ENCODE data around the gene UPP2. TPM values are rescaled to one million over a fixed set of nuclear protein-coding genes. Genes with fewer than 3 reads are reported as not detected.
A peak's percentile ranks its signal among the peaks of the same experiment; 100 is the strongest.

UPP2 gene
- total and polyA plus RNA-seq, 2 of the 13 experiments (the other 11 are each of a cell fraction or from before 2014, with no cell fraction given), result 0.07 to 0.28 TPM

GRCh38 chr2:158130832-158131473, 29.3 kb downstream of the UPP2 start (continued):
- TF ChIP-seq, protein P1, sequence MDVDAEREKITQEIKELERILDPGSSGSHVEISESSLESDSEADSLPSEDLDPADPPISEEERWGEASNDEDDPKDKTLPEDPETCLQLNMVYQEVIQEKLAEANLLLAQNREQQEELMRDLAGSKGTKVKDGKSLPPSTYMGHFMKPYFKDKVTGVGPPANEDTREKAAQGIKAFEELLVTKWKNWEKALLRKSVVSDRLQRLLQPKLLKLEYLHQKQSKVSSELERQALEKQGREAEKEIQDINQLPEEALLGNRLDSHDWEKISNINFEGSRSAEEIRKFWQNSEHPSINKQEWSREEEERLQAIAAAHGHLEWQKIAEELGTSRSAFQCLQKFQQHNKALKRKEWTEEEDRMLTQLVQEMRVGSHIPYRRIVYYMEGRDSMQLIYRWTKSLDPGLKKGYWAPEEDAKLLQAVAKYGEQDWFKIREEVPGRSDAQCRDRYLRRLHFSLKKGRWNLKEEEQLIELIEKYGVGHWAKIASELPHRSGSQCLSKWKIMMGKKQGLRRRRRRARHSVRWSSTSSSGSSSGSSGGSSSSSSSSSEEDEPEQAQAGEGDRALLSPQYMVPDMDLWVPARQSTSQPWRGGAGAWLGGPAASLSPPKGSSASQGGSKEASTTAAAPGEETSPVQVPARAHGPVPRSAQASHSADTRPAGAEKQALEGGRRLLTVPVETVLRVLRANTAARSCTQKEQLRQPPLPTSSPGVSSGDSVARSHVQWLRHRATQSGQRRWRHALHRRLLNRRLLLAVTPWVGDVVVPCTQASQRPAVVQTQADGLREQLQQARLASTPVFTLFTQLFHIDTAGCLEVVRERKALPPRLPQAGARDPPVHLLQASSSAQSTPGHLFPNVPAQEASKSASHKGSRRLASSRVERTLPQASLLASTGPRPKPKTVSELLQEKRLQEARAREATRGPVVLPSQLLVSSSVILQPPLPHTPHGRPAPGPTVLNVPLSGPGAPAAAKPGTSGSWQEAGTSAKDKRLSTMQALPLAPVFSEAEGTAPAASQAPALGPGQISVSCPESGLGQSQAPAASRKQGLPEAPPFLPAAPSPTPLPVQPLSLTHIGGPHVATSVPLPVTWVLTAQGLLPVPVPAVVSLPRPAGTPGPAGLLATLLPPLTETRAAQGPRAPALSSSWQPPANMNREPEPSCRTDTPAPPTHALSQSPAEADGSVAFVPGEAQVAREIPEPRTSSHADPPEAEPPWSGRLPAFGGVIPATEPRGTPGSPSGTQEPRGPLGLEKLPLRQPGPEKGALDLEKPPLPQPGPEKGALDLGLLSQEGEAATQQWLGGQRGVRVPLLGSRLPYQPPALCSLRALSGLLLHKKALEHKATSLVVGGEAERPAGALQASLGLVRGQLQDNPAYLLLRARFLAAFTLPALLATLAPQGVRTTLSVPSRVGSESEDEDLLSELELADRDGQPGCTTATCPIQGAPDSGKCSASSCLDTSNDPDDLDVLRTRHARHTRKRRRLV (CRISPR knock-in tag; IDR thresholded peaks at IDR 0.05), result no peak
- TF ChIP-seq BRF2 (CRISPR knock-in tag; IDR thresholded peaks at IDR 0.05) (no peak), IRF2 (CRISPR knock-in tag; IDR thresholded peaks at IDR 0.05) (peak; percentile 92), KLF13 (CRISPR knock-in tag; IDR thresholded peaks at IDR 0.05) (no peak), KDM2A (CRISPR knock-in tag; IDR thresholded peaks at IDR 0.05; ENCODE audit: borderline replicate concordance, low read depth) (0 out of 2 replicates have a peak, but pooled peaks have one; percentile 25), ZNF782 (CRISPR knock-in tag; IDR thresholded peaks at IDR 0.05; ENCODE audit: borderline replicate concordance) (no peak), ATF4 (CRISPR knock-in tag; IDR thresholded peaks at IDR 0.05) (peak in 1 of 2 experiments; percentile 91; a peak in 2 of 4 replicates), ZNF879 (CRISPR knock-in tag; IDR thresholded peaks at IDR 0.05) (no peak), ZNF766 (CRISPR knock-in tag; IDR thresholded peaks at IDR 0.05; ENCODE audit: borderline replicate concordance) (no peak), AFF4 (CRISPR knock-in tag; IDR thresholded peaks at IDR 0.05) (peak; percentile 25; the same call in 1 of the 2 replicates), ZSCAN21 (CRISPR knock-in tag; IDR thresholded peaks at IDR 0.05; ENCODE audit: borderline replicate concordance) (peak; percentile 48; the same call in 1 of the 2 replicates), SP4 (CRISPR knock-in tag; IDR thresholded peaks at IDR 0.05) (no peak), ZNF839 (CRISPR knock-in tag; IDR thresholded peaks at IDR 0.05; ENCODE audit: borderline replicate concordance) (no peak), ZFYVE20 (CRISPR knock-in tag; IDR thresholded peaks at IDR 0.05; ENCODE audit: borderline replicate concordance, low read depth) (no peak), KMT2A (CRISPR knock-in tag; IDR thresholded peaks at IDR 0.05) (peak; percentile 53; the same call in 1 of the 2 replicates)
- TF ChIP-seq, protein P2, sequence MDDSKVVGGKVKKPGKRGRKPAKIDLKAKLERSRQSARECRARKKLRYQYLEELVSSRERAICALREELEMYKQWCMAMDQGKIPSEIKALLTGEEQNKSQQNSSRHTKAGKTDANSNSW (CRISPR knock-in tag; IDR thresholded peaks at IDR 0.05; ENCODE audit: borderline replicate concordance), result no peak
